C4-2B (cell line): ENCODE measurements around the gene COX6A1.

Experiments used
- H3K27ac ChIP-seq: fragments of 450-650 bp; 2 replicates; pipeline ENCODE4 v1.5.1; 2017
- CTCF ChIP-seq: fragments of 450-650 bp; conservative IDR thresholded peaks from 2 replicates; pipeline ENCODE4 v1.5.1; 2017; ENCODE audit warnings: mild to moderate bottlenecking
- ZFX ChIP-seq: fragments of 450-650 bp; IDR thresholded peaks from 2 replicates; pipeline ENCODE4 v1.6.1; 2017

The COX6A1 gene

GRCh38 chr12:120437735-120438494, at the start of gene COX6A1:
Gene COX6A1 (plus strand): TSS chr12:120438113. CDS start chr12:120438127, 14 bp downstream.
- H3K27ac ChIP-seq = peak within 1 kb of the TSS; percentile 92

DNA sequence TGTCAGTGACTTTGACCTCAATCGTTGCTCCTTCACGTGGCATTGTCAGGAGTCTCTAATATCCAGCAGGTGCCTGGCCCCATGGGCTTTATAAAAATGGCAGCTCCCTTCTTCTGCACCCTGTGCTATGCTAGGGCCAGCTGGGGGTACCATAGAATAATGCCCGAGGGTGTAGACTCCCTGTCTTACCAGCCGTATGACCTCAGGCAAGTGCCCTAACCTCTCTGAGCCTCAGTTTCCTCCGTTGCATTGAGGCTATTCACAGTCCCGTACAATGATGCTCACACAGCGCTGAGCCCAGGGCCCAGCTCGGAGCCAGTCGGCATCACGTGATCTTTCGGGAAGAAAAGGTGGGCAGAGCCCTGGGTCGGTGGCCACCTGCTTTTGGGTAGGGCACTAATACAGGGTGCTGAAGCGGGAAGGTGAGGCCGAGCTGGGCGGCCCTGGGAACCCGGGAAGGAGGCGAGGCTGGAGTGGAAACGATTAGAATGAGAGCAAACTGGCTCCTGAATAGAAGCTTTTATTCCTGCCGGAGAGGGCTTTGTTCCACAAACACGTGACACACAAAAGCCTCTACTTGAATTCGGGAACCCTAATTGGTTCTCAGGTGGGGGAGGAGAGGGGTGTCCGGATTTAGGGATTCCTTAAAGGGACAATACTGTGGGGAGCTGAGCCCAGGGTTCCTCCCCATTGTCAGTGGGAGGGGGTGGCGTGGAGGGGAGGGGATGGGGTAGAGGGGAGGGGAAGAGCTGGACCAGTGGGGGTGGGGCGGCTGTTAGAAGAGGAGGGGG, 49.0 kb upstream of the COX6A1 start:
- no peak for TF ChIP-seq CTCF
- no peak for TF ChIP-seq ZFX
- H3K27ac ChIP-seq = no peak overlapping the region

More at GRCh38 chr12:120437735-120438494, at the start of gene COX6A1:
- TF ChIP-seq ZFX = peak; percentile 69; the same call in 1 of the 2 replicates
- TF ChIP-seq CTCF = no peak; the same call in 1 of the 2 replicates

GRCh38 chr12:120390540-120391120, 47.3 kb upstream of the COX6A1 start:
- H3K27ac ChIP-seq = no peak overlapping the region
- TF ChIP-seq CTCF (no peak), ZFX (no peak)

DNA sequence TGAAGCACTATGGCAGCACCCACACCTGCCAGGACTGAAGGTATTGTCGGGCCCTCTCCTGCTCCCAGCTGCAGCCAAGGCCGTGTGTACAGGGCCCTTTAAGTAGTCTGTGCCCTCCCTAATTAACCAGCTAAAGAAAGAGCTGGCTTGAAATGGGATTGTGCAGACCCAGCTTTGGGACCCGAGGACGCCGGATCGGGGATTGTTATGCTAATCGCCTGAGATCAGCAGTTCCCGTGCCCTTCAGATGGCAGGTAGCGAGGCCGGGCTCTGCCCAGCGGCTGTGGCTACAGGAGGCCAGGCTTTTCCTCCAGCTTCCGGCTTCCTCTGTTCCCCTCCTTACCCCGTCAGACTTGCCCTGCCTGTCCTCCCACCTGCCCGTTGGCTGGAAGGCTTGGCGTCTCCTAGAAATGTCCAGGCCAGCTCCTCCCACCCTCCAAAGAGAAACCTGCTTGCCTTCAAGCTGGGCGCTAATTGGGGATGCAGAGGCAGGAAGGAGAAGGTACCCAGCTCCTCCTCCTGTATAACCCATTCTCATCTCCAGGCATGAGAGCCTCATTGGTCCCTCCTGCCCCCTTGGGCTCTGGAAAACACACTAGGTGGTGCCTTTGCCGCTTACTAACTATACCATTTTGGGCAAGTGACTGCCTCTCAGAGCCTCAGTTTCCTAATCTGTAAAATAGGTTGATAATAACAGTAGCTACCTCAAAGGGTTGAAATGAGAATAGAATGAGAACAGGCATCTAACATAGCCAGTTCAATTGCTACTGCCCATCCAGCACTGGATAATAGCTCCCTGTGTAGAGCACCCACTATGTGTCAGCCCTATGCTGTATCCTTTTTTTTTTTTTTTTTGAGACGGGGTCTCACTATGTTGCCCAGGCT, 43.2 kb upstream of the COX6A1 start:
- TF ChIP-seq ZFX = peak; percentile 64
- no peak for TF ChIP-seq CTCF
- peak overlapping the region; percentile 88 for H3K27ac ChIP-seq

GRCh38 chr12:120397824-120398540, 39.9 kb upstream of the COX6A1 start:
- peak overlapping the region; percentile 63 for H3K27ac ChIP-seq
- TF ChIP-seq ZFX = no peak
- TF ChIP-seq CTCF = no peak

DNA sequence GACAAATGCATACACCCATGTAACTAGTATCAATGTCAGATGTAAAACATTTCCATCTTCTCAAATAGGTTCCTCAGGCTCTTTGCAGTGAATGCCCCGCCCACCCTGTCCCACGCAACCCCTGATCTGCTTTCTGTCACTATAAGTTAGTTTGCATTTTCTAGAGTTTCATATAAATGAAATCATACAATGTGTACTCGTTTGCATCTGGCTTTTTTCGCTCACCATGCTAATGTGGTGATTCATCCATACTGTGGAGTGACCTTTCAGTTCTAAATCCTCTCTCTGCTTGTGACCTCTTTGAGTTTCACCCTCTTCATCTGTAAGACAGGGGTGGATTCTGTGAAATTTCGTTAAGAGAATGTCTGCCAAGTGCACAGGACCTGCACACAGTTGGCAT, 38.4 kb upstream of the COX6A1 start:
- H3K27ac ChIP-seq = no peak overlapping the region
- TF ChIP-seq CTCF (no peak), ZFX (no peak)
